Mammary epithelial cell (primary cell): ENCODE data around the gene PARD3.

ENCODE experiments used
- EZH2 ChIP-seq: IDR thresholded peaks from 2 replicates; pipeline ENCODE4 v1.6.1; 2012; ENCODE audit warnings: low read length, inconsistent platforms, borderline replicate concordance
- TF ChIP-seq, protein P1 (sequence below), 2 donors: IDR thresholded peaks in 1 of 2; conservative IDR thresholded peaks in 1 of 2; 2 replicates each; pipeline ENCODE4 v1.5.1; 2011 to 2012; ENCODE audit warnings: inconsistent platforms in 2 of 2, low read length in 2 of 2, mild to moderate bottlenecking in 2 of 2, control low read depth in 1 of 2, low read depth in 1 of 2; ENCODE audit not compliant: insufficient read depth in 1 of 2; ENCODE audit errors: extremely low read depth in 1 of 2

DNA sequence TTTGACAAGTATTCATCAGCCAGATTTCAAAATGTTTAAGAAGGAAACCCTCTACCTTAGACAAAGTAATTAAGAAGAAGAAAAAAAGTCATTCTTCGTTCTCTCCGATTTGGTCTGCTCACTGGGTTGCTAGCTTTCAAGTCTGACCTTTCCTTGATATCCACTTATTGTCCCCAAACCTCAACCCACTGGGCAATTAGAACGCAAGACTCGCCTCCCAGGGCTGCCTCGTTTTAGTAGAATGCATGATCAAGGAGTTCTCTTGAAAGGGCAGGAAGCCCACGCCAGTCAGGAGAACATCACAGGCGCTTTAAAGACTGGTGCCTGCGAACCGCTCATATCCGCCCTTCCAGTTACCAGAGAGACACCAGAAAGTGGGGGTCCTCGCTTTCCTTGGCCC, 637.7 kb downstream of the PARD3 start:
- TF ChIP-seq, protein P1, sequence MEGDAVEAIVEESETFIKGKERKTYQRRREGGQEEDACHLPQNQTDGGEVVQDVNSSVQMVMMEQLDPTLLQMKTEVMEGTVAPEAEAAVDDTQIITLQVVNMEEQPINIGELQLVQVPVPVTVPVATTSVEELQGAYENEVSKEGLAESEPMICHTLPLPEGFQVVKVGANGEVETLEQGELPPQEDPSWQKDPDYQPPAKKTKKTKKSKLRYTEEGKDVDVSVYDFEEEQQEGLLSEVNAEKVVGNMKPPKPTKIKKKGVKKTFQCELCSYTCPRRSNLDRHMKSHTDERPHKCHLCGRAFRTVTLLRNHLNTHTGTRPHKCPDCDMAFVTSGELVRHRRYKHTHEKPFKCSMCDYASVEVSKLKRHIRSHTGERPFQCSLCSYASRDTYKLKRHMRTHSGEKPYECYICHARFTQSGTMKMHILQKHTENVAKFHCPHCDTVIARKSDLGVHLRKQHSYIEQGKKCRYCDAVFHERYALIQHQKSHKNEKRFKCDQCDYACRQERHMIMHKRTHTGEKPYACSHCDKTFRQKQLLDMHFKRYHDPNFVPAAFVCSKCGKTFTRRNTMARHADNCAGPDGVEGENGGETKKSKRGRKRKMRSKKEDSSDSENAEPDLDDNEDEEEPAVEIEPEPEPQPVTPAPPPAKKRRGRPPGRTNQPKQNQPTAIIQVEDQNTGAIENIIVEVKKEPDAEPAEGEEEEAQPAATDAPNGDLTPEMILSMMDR (conservative IDR thresholded peaks at IDR 0.05 in 1 of 2, IDR thresholded peaks at IDR 0.05 in 1 of 2; ENCODE audit: extremely low read depth in 1 of 2, insufficient read depth in 1 of 2, low read depth in 1 of 2, low read length in 2 of 2) = no peak
- no peak for TF ChIP-seq EZH2
